GM18517 (cell line): Measurements from ENCODE around the gene TSC22D4.

Experiments
- ATAC-seq: cut with Tn5 transposase; IDR thresholded peaks from one replicate; pipeline ENCODE4 v1.9.1; 2021; ENCODE audit warnings: mild to moderate bottlenecking, moderate library complexity; ENCODE audit not compliant: unreplicated experiment

TSC22D4 gene

DNA sequence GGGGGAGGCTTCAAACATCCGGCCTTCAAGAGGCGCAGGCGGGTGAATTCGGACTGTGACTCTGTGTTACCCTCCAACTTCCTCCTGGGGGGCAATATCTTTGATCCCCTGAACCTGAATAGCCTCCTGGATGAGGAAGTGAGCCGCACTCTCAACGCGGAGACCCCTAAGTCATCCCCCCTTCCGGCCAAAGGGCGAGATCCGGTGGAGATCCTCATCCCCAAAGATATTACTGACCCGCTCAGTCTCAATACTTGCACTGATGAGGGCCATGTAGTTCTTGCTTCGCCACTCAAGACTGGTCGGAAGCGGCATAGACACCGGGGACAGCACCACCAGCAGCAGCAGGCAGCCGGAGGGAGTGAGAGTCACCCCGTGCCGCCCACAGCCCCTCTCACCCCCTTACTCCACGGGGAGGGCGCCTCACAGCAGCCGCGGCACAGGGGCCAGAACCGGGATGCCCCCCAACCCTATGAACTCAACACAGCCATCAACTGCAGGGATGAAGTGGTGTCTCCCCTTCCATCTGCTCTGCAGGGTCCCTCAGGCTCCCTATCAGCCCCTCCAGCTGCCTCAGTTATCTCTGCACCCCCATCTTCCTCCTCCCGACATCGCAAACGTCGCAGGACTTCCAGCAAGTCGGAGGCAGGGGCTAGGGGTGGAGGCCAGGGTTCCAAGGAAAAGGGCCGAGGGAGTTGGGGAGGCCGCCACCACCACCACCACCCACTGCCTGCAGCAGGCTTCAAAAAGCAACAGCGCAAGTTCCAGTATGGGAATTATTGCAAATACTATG lies 48.3 kb downstream of the TSC22D4 start:
- no peak for ATAC-seq

DNA sequence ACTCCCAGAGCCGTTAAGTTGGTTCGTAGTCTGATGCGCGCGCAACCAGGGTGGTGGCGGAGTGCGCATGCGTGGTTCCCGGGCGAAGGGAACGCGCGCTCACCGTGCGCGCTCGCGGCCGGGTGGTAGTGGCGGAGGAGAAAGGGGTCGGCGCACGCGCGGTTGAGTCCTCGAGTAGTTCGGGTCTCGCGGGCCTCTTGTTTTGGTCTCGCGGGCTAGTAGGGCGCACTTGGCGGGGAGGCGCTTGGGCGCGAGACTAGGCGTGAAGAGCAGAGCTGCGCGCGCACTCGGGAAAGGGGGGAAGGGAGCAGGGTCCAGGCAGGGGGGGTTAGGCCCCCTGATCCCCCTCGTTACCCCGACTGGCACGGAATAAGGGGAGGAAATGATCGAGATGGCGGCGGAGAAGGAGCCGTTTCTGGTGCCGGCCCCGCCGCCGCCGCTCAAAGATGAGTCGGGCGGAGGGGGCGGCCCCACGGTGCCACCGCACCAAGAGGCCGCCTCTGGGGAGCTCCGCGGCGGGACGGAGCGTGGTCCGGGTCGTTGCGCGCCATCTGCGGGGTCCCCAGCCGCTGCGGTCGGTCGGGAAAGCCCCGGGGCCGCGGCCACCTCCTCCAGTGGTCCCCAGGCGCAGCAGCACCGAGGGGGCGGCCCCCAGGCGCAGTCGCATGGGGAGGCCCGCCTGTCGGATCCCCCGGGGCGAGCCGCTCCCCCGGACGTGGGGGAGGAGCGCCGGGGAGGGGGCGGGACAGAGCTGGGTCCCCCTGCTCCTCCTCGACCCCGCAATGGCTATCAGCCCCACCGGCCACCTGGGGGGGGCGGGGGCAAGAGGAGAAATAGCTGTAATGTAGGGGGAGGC lies 49.1 kb downstream of the TSC22D4 start, which contains the start of gene MEPCE:
Gene MEPCE, plus strand, starts transcription at position 195 of the 856 bp plus-strand sequence. Its CDS starts 188 bp downstream, at position 383.
- ATAC-seq = peak; percentile 32

DNA sequence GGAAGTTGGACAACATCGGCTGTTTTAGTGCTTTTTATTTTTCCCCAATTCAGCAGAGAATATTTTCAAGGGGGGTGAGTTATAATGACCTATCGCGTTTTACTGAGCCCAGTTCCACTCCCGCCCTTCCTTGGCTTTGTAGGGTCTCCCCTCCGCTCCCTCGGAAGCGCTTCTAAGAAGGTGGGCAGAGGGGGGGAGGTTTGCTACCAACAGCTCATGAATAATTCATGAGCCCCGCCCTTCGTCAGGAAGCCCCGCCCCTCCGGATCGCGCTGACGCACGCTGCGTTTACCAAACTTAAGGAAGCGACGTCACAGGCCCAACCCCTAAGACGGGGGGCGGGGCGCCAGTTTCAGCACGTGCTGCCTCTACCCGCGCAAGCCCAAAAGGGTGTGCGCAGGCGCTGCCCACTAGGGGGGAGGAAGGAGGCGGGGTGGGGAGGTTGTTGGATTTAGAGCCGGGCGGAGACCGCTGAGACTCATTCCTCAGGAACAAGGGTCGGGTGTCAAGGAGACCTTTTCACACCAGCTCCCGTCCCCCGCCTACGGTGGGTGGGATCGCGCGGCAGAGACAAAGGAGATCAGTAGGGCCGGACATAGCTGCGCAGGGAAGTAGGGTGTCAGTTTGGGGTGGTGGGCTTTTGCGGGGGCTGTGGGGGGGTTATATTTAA lies 49.9 kb downstream of the TSC22D4 start:
- peak; percentile 35 for ATAC-seq

DNA sequence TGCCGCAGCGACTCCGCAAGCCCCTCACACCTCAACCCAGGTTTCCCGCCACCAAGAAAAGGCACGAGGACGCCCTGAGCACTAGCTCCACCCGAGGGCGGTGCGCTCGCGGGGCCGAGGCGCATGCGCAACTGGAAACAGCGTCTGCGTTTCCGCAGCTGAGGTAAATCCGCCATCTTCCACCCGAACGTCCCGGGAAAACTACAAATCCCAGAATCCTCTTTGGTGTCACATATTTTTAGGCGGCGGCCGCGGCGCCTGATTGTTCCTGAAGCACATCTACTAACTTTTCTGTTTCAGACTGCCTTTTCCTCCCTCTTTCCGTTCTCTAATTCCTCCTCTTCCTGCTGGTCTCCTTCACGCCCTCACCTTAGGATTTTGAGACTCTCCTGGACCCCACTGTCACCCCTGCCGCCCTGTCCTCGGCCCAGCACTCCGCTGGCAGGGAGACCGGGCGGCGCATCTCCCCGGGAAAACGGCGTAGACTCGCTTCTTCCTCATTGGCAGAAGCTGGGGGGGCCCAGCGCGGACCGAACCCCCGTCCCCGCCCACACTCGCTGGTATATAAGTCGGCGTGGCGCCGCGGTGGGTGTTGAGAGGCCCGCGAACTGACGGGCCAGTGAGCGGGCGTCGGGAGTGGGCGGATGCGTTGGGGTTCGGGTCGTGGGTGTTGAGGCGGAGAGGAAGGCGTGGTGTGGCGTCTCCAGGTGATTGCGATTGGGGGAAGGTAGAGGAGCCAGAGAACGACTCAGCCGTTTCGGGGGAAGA lies 50.6 kb downstream of the TSC22D4 start, which contains the start of gene ZCWPW1:
Gene ZCWPW1, minus strand, starts transcription at position 505 of the 768 bp plus-strand sequence. CDS start 8,054 bp downstream, outside the sequence.
- ATAC-seq = peak; percentile 43

DNA sequence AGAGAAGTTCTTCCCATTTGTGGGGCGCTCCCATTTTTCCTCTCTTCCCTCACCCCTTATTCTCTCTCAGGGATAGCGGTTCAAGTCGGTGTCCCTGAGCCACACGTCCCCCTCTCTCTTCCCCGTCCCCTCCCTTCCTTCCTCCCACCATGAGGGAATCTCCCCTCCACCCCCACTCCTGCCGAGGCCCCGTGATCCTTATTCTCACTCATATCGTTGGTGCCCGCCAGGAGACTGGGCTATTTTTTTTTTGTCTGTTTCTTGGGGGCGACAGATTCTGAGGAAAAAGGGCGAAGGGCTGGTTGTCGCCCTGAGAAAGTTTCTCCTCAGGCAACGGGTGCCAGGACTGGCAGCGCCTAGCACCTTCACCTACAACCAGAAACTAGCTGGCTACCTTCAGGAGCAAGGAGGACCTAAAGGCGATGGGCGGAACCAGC lies 51.2 kb downstream of the TSC22D4 start:
- ATAC-seq = no peak

DNA sequence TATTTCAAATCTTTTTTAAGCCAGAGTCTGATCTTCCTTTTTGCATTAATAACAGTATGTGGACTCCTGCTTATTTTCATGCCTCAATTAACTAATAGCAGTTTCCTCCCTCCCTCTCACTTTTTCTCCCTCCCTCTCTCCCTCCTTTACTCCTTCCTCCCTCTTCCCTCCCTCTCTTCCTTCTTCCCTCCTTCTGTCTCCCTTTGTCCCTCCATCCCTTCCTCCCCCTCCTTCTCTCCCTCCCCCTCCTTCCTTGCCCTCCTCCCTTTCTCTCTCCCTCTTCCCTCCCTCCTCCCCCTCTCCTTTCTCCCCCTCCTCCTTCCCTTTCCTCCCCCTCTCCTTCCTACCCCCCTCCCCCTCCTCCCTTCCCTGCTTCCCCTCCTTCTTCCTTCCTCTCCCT lies 52.5 kb downstream of the TSC22D4 start:
- no peak for ATAC-seq

DNA sequence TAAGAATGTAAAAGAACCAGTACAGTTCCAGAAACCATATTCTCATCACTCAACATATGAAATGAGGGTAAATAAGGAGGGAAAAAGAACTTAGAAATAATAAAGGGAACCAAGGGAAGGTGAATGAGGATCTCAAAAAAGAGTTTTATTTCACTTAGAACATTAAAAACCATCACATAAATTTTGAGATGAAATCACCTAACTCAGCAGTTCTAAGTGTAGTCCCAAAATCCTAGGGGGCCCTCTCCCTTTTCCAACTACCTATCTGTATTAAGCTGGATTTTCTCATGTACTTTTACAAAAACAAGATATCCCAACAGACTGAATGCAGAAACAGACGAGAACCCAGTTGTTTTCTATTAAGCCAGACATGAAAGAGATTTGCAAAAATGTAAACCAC lies 53.7 kb downstream of the TSC22D4 start:
- no peak for ATAC-seq

DNA sequence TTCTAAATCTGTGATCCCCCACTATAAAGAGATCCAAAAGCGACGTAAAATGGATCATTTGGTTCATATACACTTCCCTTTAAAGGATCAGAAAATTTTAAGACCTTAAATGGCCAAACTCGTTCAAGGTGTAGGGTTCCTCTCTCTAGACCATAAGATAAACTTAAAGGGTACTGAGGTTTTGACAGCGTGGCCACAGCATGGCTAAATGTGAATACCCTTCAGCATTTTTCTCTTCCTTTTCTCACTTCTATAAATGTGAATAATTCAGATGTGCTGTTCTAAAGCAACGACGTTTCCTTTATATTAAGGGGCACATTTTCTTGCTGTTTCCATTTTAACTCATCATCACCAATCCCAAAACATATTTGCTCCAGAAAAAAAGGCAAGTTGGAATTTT lies 55.7 kb downstream of the TSC22D4 start:
- no peak for ATAC-seq

DNA sequence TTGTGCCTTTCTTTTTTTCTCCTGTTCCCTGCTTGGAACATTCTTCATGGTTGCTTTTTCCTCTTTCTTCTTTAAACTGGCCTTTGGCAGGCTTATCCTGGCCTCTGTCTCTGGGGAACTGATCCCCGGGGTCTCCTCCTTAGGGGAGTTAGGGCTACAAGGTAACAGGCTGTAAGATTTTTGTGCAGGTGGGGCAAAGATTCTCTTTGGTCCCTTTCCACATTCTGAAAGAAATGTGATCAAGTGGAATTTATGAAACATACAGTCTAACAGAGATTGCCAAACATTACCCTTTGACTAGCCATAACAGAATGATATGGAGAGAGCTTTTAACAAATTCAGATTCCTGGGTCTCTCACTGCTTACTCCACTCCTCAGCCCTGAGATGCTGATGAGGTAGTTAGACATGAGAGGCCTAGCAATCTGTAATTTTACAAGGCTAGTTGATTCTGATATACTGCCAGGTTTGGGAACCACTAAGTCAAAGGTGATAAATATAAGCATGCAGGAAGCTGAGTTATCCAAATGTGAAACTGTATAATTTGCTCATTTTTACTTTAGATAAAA lies 59.3 kb downstream of the TSC22D4 start:
- ATAC-seq = no peak

DNA sequence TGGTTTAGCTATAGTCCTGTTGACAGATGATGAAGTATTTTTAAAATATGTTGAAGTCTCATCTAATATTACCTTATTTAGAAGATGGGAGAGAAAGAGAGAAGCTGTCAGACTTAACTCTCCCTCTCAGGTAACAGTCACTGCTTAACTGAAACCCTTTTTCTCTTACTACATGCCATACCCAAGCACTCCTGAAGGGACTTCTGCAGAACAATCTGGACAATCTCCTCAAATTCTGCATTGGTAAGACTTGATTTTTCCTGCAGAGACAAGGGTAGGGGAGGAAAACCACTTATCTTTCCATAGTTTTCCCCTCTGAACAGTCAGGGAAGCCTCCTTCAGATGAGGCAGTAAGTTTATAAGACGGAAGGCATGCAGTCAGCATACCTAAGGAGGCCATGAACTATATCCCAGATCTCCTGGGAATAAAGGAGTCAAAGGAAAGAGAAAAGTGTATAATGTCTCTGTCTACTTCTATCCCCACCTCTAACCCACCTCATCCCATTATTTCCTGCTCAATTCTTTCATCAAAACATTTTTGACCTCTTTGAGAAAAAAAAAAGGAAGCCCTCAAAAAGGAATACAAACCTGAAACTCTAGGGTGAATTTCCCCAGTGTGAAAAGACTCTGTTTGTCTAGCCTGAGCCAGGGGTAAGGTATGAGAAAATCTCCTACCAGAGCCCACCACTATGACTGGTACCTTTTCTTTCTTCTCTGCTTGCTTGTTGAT lies 59.9 kb downstream of the TSC22D4 start:
- ATAC-seq = no peak
